GM21360 (cell line): ENCODE measurements around the gene MRPS27.

Source experiments
- ATAC-seq: cut with Tn5 transposase; IDR thresholded peaks from one replicate; pipeline ENCODE4 v1.9.1; 2021; ENCODE audit warnings: mild to moderate bottlenecking, moderate library complexity; ENCODE audit not compliant: unreplicated experiment

The MRPS27 gene

GRCh38 chr5:72234868-72235267 lies 85.2 kb downstream of the MRPS27 start:
- ATAC-seq = no peak

DNA sequence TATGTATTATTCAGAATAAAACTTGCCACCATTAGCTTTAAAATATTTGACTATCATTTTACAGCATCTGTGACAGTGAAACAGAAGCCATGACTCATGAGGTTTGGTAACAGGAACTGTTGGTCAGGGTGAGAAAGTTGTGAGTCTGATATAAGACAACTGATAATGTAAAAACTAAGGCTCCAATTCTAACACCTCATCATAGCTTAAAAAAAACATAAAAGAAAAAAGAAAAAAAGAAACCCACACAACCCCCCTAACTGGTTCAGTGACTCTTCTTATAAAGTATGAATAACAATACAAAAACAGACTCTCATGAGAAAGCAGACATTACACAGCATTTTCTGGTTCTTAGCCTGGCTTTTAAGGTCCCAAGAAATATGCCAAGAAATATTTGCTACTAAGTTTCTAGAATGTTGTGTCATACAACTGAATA lies 85.8 kb downstream of the MRPS27 start:
- ATAC-seq = peak; percentile 86

- no peak for ATAC-seq
These were observed 86.2 kb downstream of the MRPS27 start for GRCh38 chr5:72233835-72234234.

GRCh38 chr5:72232838-72233237 lies 87.2 kb downstream of the MRPS27 start:
- no peak for ATAC-seq

GRCh38 chr5:72231991-72232703 lies 87.9 kb downstream of the MRPS27 start:
- no peak for ATAC-seq

GRCh38 chr5:72228960-72229359 lies 91.1 kb downstream of the MRPS27 start:
- no peak for ATAC-seq

DNA sequence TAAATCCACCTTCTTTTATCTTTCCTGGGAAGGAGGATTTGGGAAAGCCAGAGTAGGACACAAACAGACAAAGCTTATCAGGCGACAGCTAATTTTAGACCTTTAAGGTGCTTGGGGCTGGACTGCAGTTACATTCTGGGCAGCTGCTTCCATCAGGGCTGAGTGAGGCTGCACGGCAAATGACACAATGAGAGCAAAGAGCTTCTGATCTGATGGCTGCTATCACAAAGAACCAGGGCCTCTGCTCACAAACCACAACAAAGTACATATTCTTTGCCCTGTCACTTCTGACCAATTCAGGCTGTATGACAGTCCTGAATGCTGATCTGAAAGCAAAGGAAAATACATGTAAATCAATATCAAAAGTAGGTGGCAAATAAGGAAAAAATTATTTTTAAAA lies 93.1 kb downstream of the MRPS27 start:
- no peak for ATAC-seq

- ATAC-seq = no peak
These were observed 94.3 kb downstream of the MRPS27 start for GRCh38 chr5:72225741-72226140.

DNA sequence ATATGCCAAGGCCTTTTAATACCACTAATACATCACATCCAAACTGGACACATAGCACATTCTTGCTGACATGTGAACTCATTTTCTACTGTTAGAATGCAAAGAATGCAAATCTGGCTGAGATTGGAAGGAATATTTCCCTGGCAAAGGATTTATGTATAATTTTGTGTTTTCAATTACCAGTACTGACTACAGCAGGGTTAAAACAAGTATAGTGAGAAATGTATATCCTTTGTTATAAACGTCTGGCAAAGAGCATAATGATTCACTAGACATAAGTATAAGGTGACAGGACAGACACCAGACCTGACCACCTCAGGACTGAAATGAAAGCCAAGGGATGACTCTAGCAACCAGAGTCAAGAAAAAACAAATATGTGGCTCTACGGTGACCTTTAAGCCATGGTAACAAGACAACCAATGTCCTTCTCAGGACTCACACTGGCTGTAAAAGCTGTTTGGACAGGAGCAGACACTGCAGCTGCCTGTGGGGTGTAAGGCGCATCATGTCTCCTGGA lies 95.0 kb downstream of the MRPS27 start:
- no peak for ATAC-seq

DNA sequence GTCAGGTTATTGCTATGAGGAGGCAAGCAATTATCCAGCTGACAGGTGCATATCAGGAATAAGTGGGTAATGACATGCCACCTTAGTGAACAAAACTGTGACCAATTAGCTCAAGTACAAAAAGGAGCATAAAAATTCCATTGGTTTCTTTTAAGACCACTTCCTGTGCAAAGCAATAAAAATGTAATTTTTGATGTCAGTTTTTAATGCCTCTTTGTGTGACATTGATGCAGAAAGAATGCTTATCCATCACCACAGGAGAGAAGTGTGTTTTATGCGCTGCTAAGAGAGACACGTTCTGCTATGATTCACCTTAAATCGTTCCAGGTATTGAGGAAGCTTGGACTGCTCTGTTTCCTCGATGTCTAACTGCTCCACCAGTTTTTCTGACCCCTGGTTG lies 96.7 kb downstream of the MRPS27 start:
- no peak for ATAC-seq

- ATAC-seq = no peak
These were observed 97.5 kb downstream of the MRPS27 start for GRCh38 chr5:72222521-72222920.

- ATAC-seq = no peak
These were observed 98.5 kb downstream of the MRPS27 start for GRCh38 chr5:72221541-72221940.

DNA sequence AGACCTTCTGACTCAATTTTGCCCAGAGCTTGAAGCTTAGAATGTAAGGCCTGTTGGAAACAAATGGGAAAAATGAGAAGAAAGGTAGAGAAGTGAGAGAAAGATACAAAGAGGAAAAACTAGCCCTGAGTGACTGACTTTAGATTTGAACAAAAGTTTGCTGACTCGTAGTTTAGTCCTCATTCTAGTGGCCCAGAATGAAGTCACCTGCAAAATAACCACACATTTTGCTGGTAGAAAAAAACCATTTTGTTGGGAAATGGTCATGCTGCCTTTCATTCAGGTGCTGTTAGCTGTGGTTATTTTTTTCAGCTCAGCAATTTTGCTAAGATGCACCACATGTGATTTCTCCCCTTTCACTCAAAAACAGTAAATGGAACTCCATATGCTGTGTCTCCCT lies 98.9 kb downstream of the MRPS27 start:
- no peak for ATAC-seq

DNA sequence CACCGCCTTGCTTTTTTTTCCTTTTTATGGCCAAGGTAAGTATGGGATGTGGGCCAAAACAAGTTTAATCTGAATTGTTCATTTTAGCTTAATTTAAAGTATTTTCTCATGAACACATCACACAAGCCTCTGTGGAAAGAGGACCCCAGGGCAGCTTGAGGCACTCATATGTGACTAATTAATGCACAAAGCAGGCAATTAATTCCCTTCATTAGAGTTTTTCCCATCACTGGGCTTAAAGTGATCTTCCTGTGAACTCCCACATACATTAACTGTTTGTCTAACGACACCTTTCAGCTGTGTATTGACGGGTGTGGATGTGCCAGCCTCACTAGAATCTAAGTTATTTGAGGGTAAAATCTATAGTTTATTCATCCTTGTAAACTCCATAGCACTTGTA lies 103.3 kb downstream of the MRPS27 start:
- no peak for ATAC-seq

DNA sequence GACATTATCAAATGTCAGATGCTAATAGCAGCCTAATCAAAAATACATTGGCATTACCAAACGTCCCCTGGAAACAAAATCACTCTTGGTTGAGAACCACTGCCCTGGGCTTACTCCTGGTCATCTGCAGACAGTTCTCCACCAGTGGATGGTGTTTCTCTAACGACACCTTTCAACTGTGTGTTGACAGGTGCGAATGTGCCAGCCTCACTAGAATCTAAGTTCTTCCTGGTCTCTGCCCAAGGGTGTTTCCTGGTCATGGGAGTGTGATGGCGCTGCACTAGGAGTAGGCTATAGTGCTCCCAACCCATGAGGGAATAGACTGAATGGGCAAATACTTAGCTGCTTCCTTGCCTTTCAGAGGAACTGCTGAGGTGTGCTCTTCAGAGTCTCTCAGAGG lies 105.9 kb downstream of the MRPS27 start:
- no peak for ATAC-seq

GRCh38 chr5:72213482-72213881 lies 106.6 kb downstream of the MRPS27 start:
- ATAC-seq = no peak

DNA sequence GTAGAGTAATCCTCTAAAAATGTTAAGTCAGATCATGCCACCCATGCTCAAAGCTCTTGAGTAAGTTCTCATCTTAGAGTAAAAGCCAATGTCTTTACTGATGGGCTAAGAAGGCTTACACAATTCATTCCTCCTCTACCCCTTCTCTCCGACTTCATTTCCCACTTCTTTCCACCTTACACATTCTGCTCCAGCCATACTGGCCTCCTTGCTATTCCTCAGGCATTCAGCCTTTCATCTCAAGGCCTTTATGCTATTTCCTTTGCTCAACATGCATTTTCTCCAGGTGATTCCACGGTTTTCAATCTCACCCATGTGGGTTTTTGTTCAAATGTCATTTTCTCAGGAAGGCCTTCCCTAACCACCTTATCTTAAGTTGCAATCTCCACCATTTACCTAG lies 107.9 kb downstream of the MRPS27 start:
- no peak for ATAC-seq

DNA sequence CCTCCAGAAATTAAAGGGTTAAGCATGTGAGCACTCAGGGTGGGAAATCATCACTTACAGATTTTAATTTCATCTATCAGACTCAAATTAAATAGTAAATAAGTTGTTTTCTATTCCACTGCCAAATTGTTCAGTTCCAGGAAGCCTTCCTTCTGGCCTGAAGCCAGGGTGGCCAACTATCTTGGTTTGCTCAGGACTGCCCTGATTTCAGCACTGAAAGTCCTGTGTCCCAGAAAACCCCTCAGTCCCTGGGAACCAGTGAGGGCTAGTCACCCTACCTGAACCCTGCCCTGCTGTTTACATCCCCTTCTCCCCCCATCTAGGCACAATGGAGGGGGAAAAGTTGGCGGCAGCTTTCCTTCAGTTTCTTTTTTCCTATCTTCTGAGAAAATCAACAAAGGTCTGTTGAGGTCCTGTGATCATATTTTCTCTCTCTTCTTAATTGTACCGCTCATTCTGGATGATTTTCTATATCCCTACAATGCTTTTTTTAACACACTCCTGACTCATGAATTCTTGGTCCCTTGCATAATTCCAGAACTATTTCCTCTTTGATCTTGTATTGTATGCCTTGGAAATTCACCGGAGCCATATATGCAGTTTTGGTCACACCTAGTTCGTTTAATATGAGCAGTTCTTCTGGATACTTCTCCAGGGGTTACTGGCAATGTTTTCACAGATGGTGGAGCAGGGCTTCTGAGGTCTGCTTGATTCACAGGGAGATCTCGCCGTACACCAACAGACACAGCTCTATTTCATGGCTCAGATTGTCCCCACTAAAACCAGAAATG lies 109.0 kb downstream of the MRPS27 start:
- ATAC-seq = no peak

GRCh38 chr5:72209147-72210115 lies 110.6 kb downstream of the MRPS27 start:
- no peak for ATAC-seq

GRCh38 chr5:72208324-72208926 lies 111.6 kb downstream of the MRPS27 start:
- no peak for ATAC-seq

GRCh38 chr5:72206994-72207393 lies 113.0 kb downstream of the MRPS27 start:
- no peak for ATAC-seq
